Neural cell (in vitro differentiated cells): ENCODE measurements around the gene ELMO1. TPM values are rescaled to one million over a fixed set of nuclear protein-coding genes. Genes with fewer than 3 reads are reported as not detected.

Experiments
- H2AFZ ChIP-seq: fragments of 200-600, 300-800 bp; sonication (generic), shearing (Covaris generic); 2 replicates; pipeline ENCODE4 v1.6.0; 2014; ENCODE audit warnings: low read depth, mild to moderate bottlenecking, antibody characterized with exemption, low read length, moderate library complexity
- H3F3A ChIP-seq: fragments of 200-600 bp; shearing (Covaris generic); 2 replicates; pipeline ENCODE4 v1.6.1; 2016; ENCODE audit warnings: mild to moderate bottlenecking, moderate library complexity, mixed read lengths, antibody characterized with exemption, low read length; ENCODE audit not compliant: insufficient read depth, poor library complexity, severe bottlenecking
- H3K27ac ChIP-seq: fragments of 200-600, 300-800 bp; sonication (generic), shearing (Covaris generic); 2 replicates; pipeline ENCODE4 v1.5.1; 2014; ENCODE audit warnings: mild to moderate bottlenecking, low read length, moderate library complexity
- H3K27me3 ChIP-seq: fragments of 300-800, 200-600 bp; sonication (generic), shearing (Covaris generic); 2 replicates; pipeline ENCODE4 v1.6.0; 2014; ENCODE audit warnings: mild to moderate bottlenecking, low read depth, low read length, moderate library complexity; ENCODE audit not compliant: insufficient read depth
- H3K36me3 ChIP-seq: fragments of 300-800, 200-600 bp; sonication (generic), shearing (Covaris generic); 2 replicates; pipeline ENCODE4 v1.5.1; 2014; ENCODE audit warnings: mild to moderate bottlenecking, antibody characterized with exemption, low read length, moderate library complexity; ENCODE audit not compliant: insufficient read depth
- H3K4me2 ChIP-seq: fragments of 300-800, 200-600 bp; sonication (generic), shearing (Covaris generic); 2 replicates; pipeline ENCODE4 v1.6.0; 2014; ENCODE audit warnings: mild to moderate bottlenecking, low read length
- H3K4me3 ChIP-seq: fragments of 300-800, 200-600 bp; sonication (generic), shearing (Covaris generic); 2 replicates; pipeline ENCODE4 v1.5.1; 2014; ENCODE audit warnings: mild to moderate bottlenecking, low read length, moderate library complexity
- H3K79me2 ChIP-seq: fragments of 200-600 bp; shearing (Covaris generic); replicated peaks from 2 replicates; pipeline ENCODE4 v1.6.0; 2014; ENCODE audit warnings: mild to moderate bottlenecking, low read length, moderate library complexity; ENCODE audit not compliant: insufficient read depth
- H3K9ac ChIP-seq: fragments of 300-800, 200-600 bp; sonication (generic), shearing (Covaris generic); 2 replicates; pipeline ENCODE4 v1.6.1; 2016; ENCODE audit warnings: mild to moderate bottlenecking, low read length, mixed read lengths
- H3K9me2 ChIP-seq: fragments of 200-600 bp; shearing (Covaris generic); 2 replicates; pipeline ENCODE4 v1.6.1; 2016; ENCODE audit warnings: mild to moderate bottlenecking, low read length, mixed read lengths; ENCODE audit not compliant: insufficient read depth
- H3K9me3 ChIP-seq: fragments of 200-600, 300-800 bp; sonication (generic), shearing (Covaris generic); 2 replicates; pipeline ENCODE4 v1.6.1; 2016; ENCODE audit warnings: mild to moderate bottlenecking, mixed run types, low read length, moderate library complexity, mixed read lengths
- H4K20me1 ChIP-seq: fragments of 200-600 bp; shearing (Covaris generic); 2 replicates; pipeline ENCODE4 v1.6.1; 2016; ENCODE audit warnings: mild to moderate bottlenecking, mixed run types; ENCODE audit not compliant: insufficient read depth
- CTCF ChIP-seq: fragments of 450-650 bp; IDR thresholded peaks from 2 replicates; pipeline ENCODE4 v1.5.1; 2014; ENCODE audit warnings: antibody characterized with exemption, mild to moderate bottlenecking, moderate library complexity; ENCODE audit not compliant: poor library complexity, severe bottlenecking
- EP300 ChIP-seq: fragments of 450-650 bp; conservative IDR thresholded peaks from 2 replicates; pipeline ENCODE4 v1.6.1; 2014; ENCODE audit warnings: antibody characterized with exemption, mild to moderate bottlenecking, moderate library complexity; ENCODE audit not compliant: poor library complexity, severe bottlenecking
- EZH2 ChIP-seq: fragments of 200-600, 300-800 bp; shearing (Covaris generic), sonication (generic); IDR thresholded peaks from 2 replicates; pipeline ENCODE4 v1.6.1; 2014; ENCODE audit warnings: antibody characterized with exemption, low read length, borderline replicate concordance, mild to moderate bottlenecking; ENCODE audit not compliant: insufficient read depth, poor library complexity, severe bottlenecking
- MXI1 ChIP-seq: fragments of 450-650 bp; conservative IDR thresholded peaks from 2 replicates; pipeline ENCODE4 v1.6.1; 2014; ENCODE audit warnings: antibody characterized with exemption, mild to moderate bottlenecking; ENCODE audit not compliant: poor library complexity, severe bottlenecking
- POLR2AphosphoS5 ChIP-seq: IDR thresholded peaks from 2 replicates; pipeline ENCODE4 v1.6.1; 2012
- RAD21 ChIP-seq: fragments of 450-650 bp; conservative IDR thresholded peaks from 2 replicates; pipeline ENCODE4 v1.6.1; 2014; ENCODE audit warnings: antibody characterized with exemption, mild to moderate bottlenecking, moderate library complexity
- REST ChIP-seq: IDR thresholded peaks from 2 replicates; pipeline ENCODE4 v1.6.1; 2012; ENCODE audit warnings: borderline replicate concordance
- SMC3 ChIP-seq: fragments of 450-650 bp; conservative IDR thresholded peaks from 2 replicates; pipeline ENCODE4 v1.6.1; 2014; ENCODE audit warnings: antibody characterized with exemption, mild to moderate bottlenecking, moderate library complexity; ENCODE audit not compliant: poor library complexity
- TAF1 ChIP-seq: IDR thresholded peaks from 2 replicates; pipeline ENCODE4 v1.6.1; 2012; ENCODE audit warnings: low read depth
- polyA plus RNA-seq: library from polyadenylated mRNA; depleted of rRNA; stranded (reverse); fragments of >200 nt; gene quantifications from 2 replicates; pipeline ENCODE4 v1.2.3, GENCODE V29; 2014

ELMO1 gene
- polyA plus RNA-seq, 1 donor from 2014 or later, result 12.2 TPM

- H3K4me2 ChIP-seq, result no peak overlapping the region
- no peaks in the 10 kb centered on the region for H3K79me2 ChIP-seq
- no peaks in the 10 kb centered on the region for H4K20me1 ChIP-seq
- H3K9me2 ChIP-seq, result no peaks in the 10 kb centered on the region
- no peaks in the 10 kb centered on the region for H3K27me3 ChIP-seq
- H3K9me3 ChIP-seq, result no peaks in the 10 kb centered on the region
- no peaks in the 10 kb centered on the region for H3K36me3 ChIP-seq
- no peaks in the 10 kb centered on the region for H3F3A ChIP-seq
- H2AFZ ChIP-seq, result no peak overlapping the region
- TF ChIP-seq EZH2, result no peak
- TF ChIP-seq EP300, result no peak
- TF ChIP-seq MXI1, result no peak
- TF ChIP-seq RAD21, result no peak
- no peak for TF ChIP-seq CTCF
- no peak for TF ChIP-seq POLR2AphosphoS5
- TF ChIP-seq TAF1, result no peak
- TF ChIP-seq REST, result no peak
- TF ChIP-seq SMC3, result no peak
- H3K27ac ChIP-seq, result no peak overlapping the region
- no peak overlapping the region for H3K4me3 ChIP-seq
- H3K9ac ChIP-seq, result no peak overlapping the region
Observed at GRCh38 chr7:37095122-37095521, 353.5 kb downstream of the ELMO1 start.

- H2AFZ ChIP-seq, result no peak overlapping the region
- no peaks in the 10 kb centered on the region for H3K9me3 ChIP-seq
- no peak overlapping the region for H3K4me2 ChIP-seq
- H3K27ac ChIP-seq, result no peak overlapping the region
- H3K9ac ChIP-seq, result no peak overlapping the region
- H3K4me3 ChIP-seq, result no peak overlapping the region
- H3K36me3 ChIP-seq, result no peaks in the 10 kb centered on the region
- H3K79me2 ChIP-seq, result no peaks in the 10 kb centered on the region
- no peak for TF ChIP-seq POLR2AphosphoS5
- no peak for TF ChIP-seq SMC3
- TF ChIP-seq CTCF, result no peak
- TF ChIP-seq REST, result no peak
- no peak for TF ChIP-seq EZH2
- no peak for TF ChIP-seq RAD21
- no peaks in the 10 kb centered on the region for H4K20me1 ChIP-seq
- no peaks in the 10 kb centered on the region for H3K9me2 ChIP-seq
- H3K27me3 ChIP-seq, result no peaks in the 10 kb centered on the region
- H3F3A ChIP-seq, result no peaks in the 10 kb centered on the region
Observed at GRCh38 chr7:37093257-37093656, 355.4 kb downstream of the ELMO1 start.
